H1 (cell line): ENCODE measurements around the gene ASCC2. TPM values are rescaled to one million over a fixed set of nuclear protein-coding genes. Genes with fewer than 3 reads are reported as not detected.

ENCODE experiments used
- CTCF ChIA-PET: fragments of 300-600 bp; sonication (Branson Sonifier 250); formaldehyde crosslinking; loops from one replicate; lab custom pipeline; 2021; ENCODE audit not compliant: partially characterized antibody; lab: Charles Lee
- POLR2A ChIA-PET: fragments of 300-600 bp; sonication (Branson Sonifier 250); formaldehyde crosslinking; loops from one replicate; lab custom pipeline; 2021; ENCODE audit warnings: inconsistent platforms; ENCODE audit not compliant: partially characterized antibody; lab: Charles Lee
- DNase-seq, 2 experiments: peaks; one replicate each; pipeline versions ENCODE4 v3.0.0 to v3.0.0-alpha.2; 2010 to 2022; ENCODE audit warnings: low spot score in 2 of 2, low read depth in 1 of 2, mixed read lengths in 1 of 2
- FAIRE-seq: peaks from 2 replicates; lab custom pipeline; 2011; peaks lifted over from hg19 to GRCh38; lab: Jason Lieb, UNC
- H2AFZ ChIP-seq: 2 replicates; pipeline ENCODE4 v1.8.1; 2012; ENCODE audit warnings: low read length, inconsistent platforms
- H2AK5ac ChIP-seq: 2 replicates; pipeline ENCODE4 v1.6.1; 2013; ENCODE audit warnings: low read depth, low read length
- H2BK120ac ChIP-seq: replicated peaks from 2 replicates; pipeline ENCODE3; 2013; ENCODE audit warnings: low read depth, low read length, inconsistent platforms
- H2BK12ac ChIP-seq: 2 replicates; pipeline ENCODE4 v1.6.1; 2013; ENCODE audit warnings: low read depth, low read length
- H2BK15ac ChIP-seq: 2 replicates; pipeline ENCODE4 v1.6.1; 2013; ENCODE audit warnings: low read length
- H2BK20ac ChIP-seq: 2 replicates; pipeline ENCODE4 v1.6.1; 2013; ENCODE audit warnings: low read length
- H2BK5ac ChIP-seq: 2 replicates; pipeline ENCODE4 v1.6.1; 2013; ENCODE audit warnings: low read depth, low read length
- H3K14ac ChIP-seq: 2 replicates; pipeline ENCODE4 v1.6.1; 2013; ENCODE audit warnings: inconsistent platforms; ENCODE audit not compliant: insufficient read length
- H3K18ac ChIP-seq: 2 replicates; pipeline ENCODE4 v1.6.1; 2013; ENCODE audit warnings: low read length; ENCODE audit errors: extremely low read depth
- H3K23ac ChIP-seq: 2 replicates; pipeline ENCODE4 v1.6.1; 2013; ENCODE audit warnings: inconsistent platforms; ENCODE audit not compliant: insufficient read length
- H3K23me2 ChIP-seq: 2 replicates; pipeline ENCODE4 v1.6.1; 2013; ENCODE audit warnings: low read depth, low read length
- H3K27ac ChIP-seq: 2 replicates; pipeline ENCODE4 v1.6.1; 2011; ENCODE audit warnings: low read depth, low read length, inconsistent platforms
- H3K27me3 ChIP-seq, 4 experiments: replicated peaks in 1 of 4; 1 replicate in 1 of 4; 2 replicates in 3 of 4; pipeline versions ENCODE4 v1.6.1 to v1.8.1; 2011 to 2013; ENCODE audit warnings: low read length in 3 of 4, mild to moderate bottlenecking in 3 of 4, inconsistent platforms in 2 of 4, mixed read lengths in 2 of 4, moderate library complexity in 1 of 4; ENCODE audit not compliant: control insufficient read depth in 3 of 4, insufficient read depth in 3 of 4; ENCODE audit errors: extremely low read depth in 1 of 4
- H3K36me3 ChIP-seq, 4 experiments: 2 replicates each; pipeline versions ENCODE4 v1.6.1 to v1.8.1; 2011 to 2013; ENCODE audit warnings: mild to moderate bottlenecking in 4 of 4, low read length in 3 of 4, moderate library complexity in 2 of 4, control low read depth in 1 of 4, inconsistent platforms in 1 of 4; ENCODE audit not compliant: insufficient read depth in 4 of 4, control insufficient read depth in 2 of 4
- H3K4ac ChIP-seq: replicated peaks from 2 replicates; pipeline ENCODE3; 2013; ENCODE audit warnings: low read length, low read depth, mixed read lengths, inconsistent platforms; ENCODE audit not compliant: insufficient read length
- H3K4me1 ChIP-seq, 4 experiments: replicated peaks in 1 of 4; 1 replicate in 1 of 4; 2 replicates in 3 of 4; pipeline versions ENCODE4 v1.6.1 to v1.8.1; 2011 to 2013; ENCODE audit warnings: low read length in 3 of 4, inconsistent platforms in 2 of 4, mixed read lengths in 1 of 4; ENCODE audit not compliant: insufficient read depth in 4 of 4, control insufficient read depth in 3 of 4
- H3K4me2 ChIP-seq, 2 experiments: 2 replicates each; pipeline versions ENCODE4 v1.6.1 to v1.8.1; 2011 to 2013; ENCODE audit warnings: low read depth in 2 of 2, low read length in 2 of 2, control low read depth in 1 of 2, inconsistent platforms in 1 of 2, mild to moderate bottlenecking in 1 of 2; ENCODE audit not compliant: insufficient read depth in 1 of 2
- H3K4me3 ChIP-seq, 4 experiments: fragments of 200-600, 300-600 bp in 1 of 4; sonication (generic), shearing (Covaris generic), sonication (Bioruptor Twin) in 1 of 4; 2 replicates each; pipeline versions ENCODE4 v1.5.1 to v1.8.1; 2011 to 2016; ENCODE audit warnings: low read length in 4 of 4, low read depth in 3 of 4, control low read depth in 2 of 4, inconsistent platforms in 2 of 4, mild to moderate bottlenecking in 2 of 4, mixed read lengths in 1 of 4, moderate library complexity in 1 of 4; ENCODE audit not compliant: insufficient read depth in 2 of 4; ENCODE audit errors: extremely low read depth in 1 of 4
- H3K56ac ChIP-seq: replicated peaks from 2 replicates; pipeline ENCODE3; 2013; ENCODE audit warnings: low read depth, mild to moderate bottlenecking, mixed read lengths, low read length, inconsistent platforms; ENCODE audit not compliant: insufficient read length
- H3K79me1 ChIP-seq: 2 replicates; pipeline ENCODE4 v1.6.1; 2013; ENCODE audit warnings: low read depth, low read length, control low read depth
- H3K79me2 ChIP-seq, 2 experiments: 2 replicates each; pipeline versions ENCODE4 v1.6.1 to v1.8.1; 2012 to 2013; ENCODE audit warnings: low read length in 2 of 2, mild to moderate bottlenecking in 2 of 2, inconsistent platforms in 1 of 2; ENCODE audit not compliant: insufficient read depth in 2 of 2, control insufficient read depth in 1 of 2
- H3K9ac ChIP-seq, 4 experiments: replicated peaks in 1 of 4; 1 replicate in 1 of 4; 2 replicates in 3 of 4; pipeline versions ENCODE4 v1.6.1 to v1.8.1; 2011 to 2013; ENCODE audit warnings: low read depth in 3 of 4, low read length in 3 of 4, control low read depth in 2 of 4, mild to moderate bottlenecking in 2 of 4, moderate library complexity in 2 of 4, inconsistent platforms in 1 of 4; ENCODE audit errors: extremely low read depth in 1 of 4
- H3K9me3 ChIP-seq, 2 experiments: 2 replicates each; pipeline versions ENCODE4 v1.6.1 to v1.8.1; 2012 to 2013; ENCODE audit warnings: mild to moderate bottlenecking in 2 of 2, moderate library complexity in 2 of 2, control low read depth in 1 of 2, inconsistent platforms in 1 of 2, low read depth in 1 of 2, low read length in 1 of 2, mixed read lengths in 1 of 2; ENCODE audit not compliant: insufficient read depth in 2 of 2
- H4K20me1 ChIP-seq, 2 experiments: replicated peaks in 1 of 2; 2 replicates each; pipeline versions ENCODE3 to v1.8.1; 2011 to 2013; ENCODE audit warnings: inconsistent platforms in 2 of 2, low read length in 2 of 2, mild to moderate bottlenecking in 1 of 2; ENCODE audit not compliant: insufficient read depth in 2 of 2, control insufficient read depth in 1 of 2
- H4K5ac ChIP-seq: 2 replicates; pipeline ENCODE4 v1.6.1; 2013; ENCODE audit warnings: low read length, low read depth, mixed read lengths, inconsistent platforms; ENCODE audit not compliant: insufficient read length
- H4K8ac ChIP-seq: 2 replicates; pipeline ENCODE4 v1.8.0; 2013; ENCODE audit warnings: mild to moderate bottlenecking, moderate library complexity, low read length, inconsistent platforms; ENCODE audit not compliant: insufficient read depth; ENCODE audit errors: extremely low read depth
- H4K91ac ChIP-seq: replicated peaks from 2 replicates; pipeline ENCODE3; 2013; ENCODE audit warnings: low read length, mixed read lengths, inconsistent platforms; ENCODE audit not compliant: insufficient read length
- CEBPB ChIP-seq: IDR thresholded peaks from 2 replicates; pipeline ENCODE4 v1.6.1; 2012; ENCODE audit warnings: low read depth, low read length
- EZH2 ChIP-seq: fragments of 200-600 bp; sonication (generic); IDR thresholded peaks from 2 replicates; pipeline ENCODE4 v1.7.1; 2012; ENCODE audit warnings: low read depth, mild to moderate bottlenecking, moderate library complexity, low read length, inconsistent platforms; ENCODE audit not compliant: severe bottlenecking
- KDM1A ChIP-seq: fragments of 200-600, 300-600 bp; sonication (generic); IDR thresholded peaks from 2 replicates; pipeline ENCODE4 v1.7.1; 2016; ENCODE audit warnings: mild to moderate bottlenecking, low read length, borderline replicate concordance
- KDM4A ChIP-seq: IDR thresholded peaks from one replicate; pipeline ENCODE4 v1.7.1; 2012; ENCODE audit warnings: low read depth, mild to moderate bottlenecking, moderate library complexity, low read length, inconsistent platforms; ENCODE audit not compliant: severe bottlenecking
- TEAD4 ChIP-seq: IDR thresholded peaks from 2 replicates; pipeline ENCODE4 v1.6.1; 2012; ENCODE audit warnings: low read depth, low read length, inconsistent platforms, mixed read lengths
- WGBS, 2 experiments: shearing (Covaris generic) in 1 of 2; methylation state at CpG; one replicate each; pipeline versions ENCODE4 v1.1.6 to v1.1.7; 2013 to 2015; ENCODE audit warnings: low lambda C conversion rate in 2 of 2, mixed read lengths in 2 of 2, inconsistent platforms in 1 of 2, low coverage in 1 of 2, missing lambda C conversion rate in 1 of 2; ENCODE audit not compliant: insufficient replicate concordance in 2 of 2, insufficient coverage in 1 of 2, insufficient read length in 1 of 2; ENCODE audit errors: extremely low coverage in 1 of 2, missing lambda C conversion rate in 1 of 2; 5-methylcytosine and 5-hydroxymethylcytosine counted together
- polyA plus RNA-seq, 7 experiments: library from polyadenylated mRNA; depleted of rRNA in 3 of 7; stranded (reverse) in 5 of 7; unstranded in 2 of 7; fragments of >200 nt in 5 of 7; fragments of 200-250 nt in 2 of 7; gene quantifications; 1 replicate in 5 of 7; 2 replicates in 1 of 7; 4 replicates in 1 of 7; pipeline versions ENCODE4 v1.2.1 to v1.2.3, GENCODE V29; 2011 to 2013; ENCODE audit warnings: missing spikeins in 2 of 7, mixed read lengths in 2 of 7
- total RNA-seq: library from RNA; stranded (reverse); fragmentation: NEBNext Ultra II Directional; extraction: Animal tissue kit (Norgen Biotek cat#: 25700); gene quantifications from 2 replicates; pipeline ENCODE4 v1.2.1, GENCODE V29; 2021

ASCC2 gene
- total and polyA plus RNA-seq, 2 of the 8 experiments (the other 6 are each of a cell fraction or from before 2014, with no cell fraction given): 35.0 to 35.8 TPM

- Histone ChIP-seq H3K4me2 (peak overlapping the region; percentile 77 to 90), H2BK20ac (no peak overlapping the region), H3K4me3 (peak overlapping the region; percentile 58 to 89 (median 80)), H3K9me3 (no peaks in the 10 kb centered on the region), H2AFZ (peak overlapping the region; percentile 73), H3K79me1 (peaks cover 5% of the 10 kb centered on the region), H3K27me3 (no peaks in the 10 kb centered on the region), H3K23ac (no peak overlapping the region), H4K91ac (no peak overlapping the region), H3K9ac (peak overlapping the region; percentile 8 to 63 (median 58)), H4K5ac (peak overlapping the region; percentile 52), H3K27ac (peak overlapping the region; percentile 61; the same call in 1 of the 2 replicates), H3K18ac (peak overlapping the region; percentile 65), H3K23me2 (peaks cover 3% of the 10 kb centered on the region; the same call in 1 of the 2 replicates), H2BK5ac (peak overlapping the region; percentile 79; the same call in 1 of the 2 replicates), H3K36me3 (peaks cover 3 to 13% (median 6%) of the 10 kb centered on the region in 4 experiments; a peak in 6 of 8 replicates), H3K79me2 (peaks cover 4 to 13% of the 10 kb centered on the region in 2 experiments; a peak in 2 of 4 replicates), H2AK5ac (no peak overlapping the region), H3K4me1 (peaks cover 3 to 5% (median 4%) of the 10 kb centered on the region in 4 experiments; a peak in 6 of 7 replicates), H2BK15ac (peak overlapping the region; percentile 67; the same call in 1 of the 2 replicates), H2BK120ac (no peak overlapping the region), H4K20me1 (peaks cover 0 to 3% of the 10 kb centered on the region in 2 experiments), H3K4ac (no peak overlapping the region), H3K14ac (no peak overlapping the region), H2BK12ac (no peak overlapping the region), H4K8ac (peak overlapping the region; percentile 78; the same call in 1 of the 2 replicates), H3K56ac (no peak overlapping the region)
- ChIA-PET CTCF (interaction anchor here (0.6 to 2.9 kb wide), 5 partner anchors 9 to 239 kb away, joined by 3 to 12 read pairs (median 4); no protein-coding TSS in a partner anchor), POLR2A (interaction anchor here (0.6 to 1.5 kb wide), 9 partner anchors 8 to 76 kb away, joined by 3 to 6 read pairs (median 3); no protein-coding TSS in a partner anchor)
- FAIRE-seq (no peak), DNase-seq (no peak)
- WGBS, 2 experiments: 62% methylated on average over 15 of the region's 15 CpGs; no CpG with 5 or more reads in 1 of the 2 experiments
- no peak for TF ChIP-seq TEAD4
- no peak for TF ChIP-seq KDM4A
- no peak for TF ChIP-seq KDM1A
- no peak for TF ChIP-seq CEBPB
- TF ChIP-seq EZH2: no peak
These were observed 72.0 kb downstream of the ASCC2 start for GRCh38 chr22:29765905-29766631.
